Measurements from ENCODE around the gene NFIC. TPM values are rescaled to one million over a fixed set of nuclear protein-coding genes. Genes with fewer than 3 reads are reported as not detected.

Gene NFIC
- total RNA-seq, 1 donor from 2014 or later: 142 TPM

- TF ChIP-seq POLR2A (IDR thresholded peaks at IDR 0.05): no peak
- no peak for TF ChIP-seq POLR2AphosphoS5 (IDR thresholded peaks at IDR 0.05; ENCODE audit: insufficient read depth in 1 of 2, low read depth in 1 of 2)
- no peak for TF ChIP-seq CTCF (IDR thresholded peaks at IDR 0.05)
- Histone ChIP-seq H3K27ac (peak overlapping the region; percentile 89), H3K27me3 (no peaks in the 10 kb centered on the region), H3K36me3 (no peaks in the 10 kb centered on the region), H3K4me3 (peak overlapping the region; percentile 95 to 97), H3K4me1 (peaks cover 65% of the 10 kb centered on the region), H3K9me3 (no peaks in the 10 kb centered on the region)
- intact Hi-C loops (cut with DNase I): no loop called here
- DNase-seq (ENCODE audit: extremely low spot score in 2 of 2): no peak
Measured at GRCh38 chr19:3362217-3362906, 4.0 kb upstream of the NFIC start.

GRCh38 chr19:3363841-3364500, 2.4 kb upstream of the NFIC start:
- H3K36me3 ChIP-seq: no peaks in the 10 kb centered on the region
- no peaks in the 10 kb centered on the region for H3K27me3 ChIP-seq
- peaks cover 66% of the 10 kb centered on the region for H3K4me1 ChIP-seq
- H3K27ac ChIP-seq: peak overlapping the region; percentile 100
- H3K4me3 ChIP-seq: no peak overlapping the region
- no peak for DNase-seq (ENCODE audit: extremely low spot score in 2 of 2)
- intact Hi-C loops (cut with DNase I): no loop called here
- TF ChIP-seq POLR2AphosphoS5 (IDR thresholded peaks at IDR 0.05; ENCODE audit: insufficient read depth in 1 of 2, low read depth in 1 of 2): no peak
- no peak for TF ChIP-seq CTCF (IDR thresholded peaks at IDR 0.05)
- no peak for TF ChIP-seq POLR2A (IDR thresholded peaks at IDR 0.05)
- H3K9me3 ChIP-seq: no peaks in the 10 kb centered on the region

- Histone ChIP-seq H3K4me1 (peaks cover 71% of the 10 kb centered on the region), H3K4me3 (no peak overlapping the region), H3K36me3 (no peaks in the 10 kb centered on the region), H3K27ac (peak overlapping the region; percentile 100), H3K27me3 (no peaks in the 10 kb centered on the region), H3K9me3 (no peaks in the 10 kb centered on the region)
- intact Hi-C loops (cut with DNase I): no loop called here
- no peak for TF ChIP-seq POLR2A (IDR thresholded peaks at IDR 0.05)
- no peak for TF ChIP-seq CTCF (IDR thresholded peaks at IDR 0.05)
- no peak for TF ChIP-seq POLR2AphosphoS5 (IDR thresholded peaks at IDR 0.05; ENCODE audit: insufficient read depth in 1 of 2, low read depth in 1 of 2)
- no peak for DNase-seq (ENCODE audit: extremely low spot score in 2 of 2)
Measured at GRCh38 chr19:3364501-3364858, 1.9 kb upstream of the NFIC start.

- H3K27me3 ChIP-seq: no peaks in the 10 kb centered on the region
- intact Hi-C loops (cut with DNase I): loop anchor here (5.0 kb wide), 1 partner anchor 37 kb away; no protein-coding TSS in a partner anchor
- peak overlapping the region; percentile 100 for H3K27ac ChIP-seq
- H3K4me1 ChIP-seq: peaks cover 78% of the 10 kb centered on the region
- no peaks in the 10 kb centered on the region for H3K9me3 ChIP-seq
- TF ChIP-seq POLR2AphosphoS5 (IDR thresholded peaks at IDR 0.05; ENCODE audit: insufficient read depth in 1 of 2, low read depth in 1 of 2) (peak in 1 of 2 donors; percentile 65), CTCF (IDR thresholded peaks at IDR 0.05) (no peak)
- DNase-seq (ENCODE audit: extremely low spot score in 2 of 2): no peak
- H3K36me3 ChIP-seq: no peaks in the 10 kb centered on the region
- H3K4me3 ChIP-seq: peak overlapping the region; percentile 66 to 97
Measured at GRCh38 chr19:3365093-3365835, 1.1 kb upstream of the NFIC start.
